Gastroesophageal sphincter (tissue), 3 donors: ENCODE measurements around the gene TMEM135.

Source experiments
- CTCF ChIP-seq, 4 experiments: fragments of 200-600 bp in 2 of 4; fragments of 450-650 bp in 2 of 4; sonication (generic) in 1 of 4; IDR thresholded peaks; one replicate each; pipeline ENCODE4 v1.5.1; 2017 to 2019; ENCODE audit warnings: antibody characterized with exemption in 4 of 4, mild to moderate bottlenecking in 2 of 4, moderate library complexity in 2 of 4
- POLR2AphosphoS5 ChIP-seq: sonication (generic); formaldehyde crosslinking; IDR thresholded peaks from one replicate; pipeline ENCODE4 v1.6.1; 2017; ENCODE audit warnings: antibody characterized with exemption

GRCh38 chr11:87122852-87123251 lies 85.1 kb downstream of the TMEM135 start:
- TF ChIP-seq CTCF (IDR thresholded peaks at IDR 0.05) (no peak), POLR2AphosphoS5 (no peak)
